SK-N-SH (cell line): Measurements from ENCODE around the gene PITPNM3. TPM values are rescaled to one million over a fixed set of nuclear protein-coding genes. Genes with fewer than 3 reads are reported as not detected.

Experiments
- CTCF ChIA-PET: fragments of 300-600, 350-600 bp; formaldehyde crosslinking; extraction: SDS; loops from one replicate; lab custom pipeline; 2021; lab: Yijun Ruan, JAX
- POLR2A ChIA-PET: fragments of 350-600 bp; sonication (Branson Sonifier 250); formaldehyde crosslinking; extraction: SDS; loops from one replicate; lab custom pipeline; 2020; ENCODE audit warnings: antibody characterized with exemption, inconsistent platforms; lab: Yijun Ruan, JAX
- DNase-seq: peaks from one replicate; pipeline ENCODE4 v3.0.0; 2012
- H2AFZ ChIP-seq: fragments of 200-600 bp; sonication (generic); 2 replicates; pipeline ENCODE4 v1.8.1; 2016; ENCODE audit warnings: antibody characterized with exemption, mild to moderate bottlenecking, low read depth
- H3F3A ChIP-seq: fragments of 200-600 bp; sonication (generic); replicated peaks from 2 replicates; pipeline ENCODE3; 2016; ENCODE audit warnings: antibody characterized with exemption, mild to moderate bottlenecking; ENCODE audit not compliant: insufficient read depth
- H3K27ac ChIP-seq, 2 experiments: fragments of 200-500 bp in 1 of 2; fragments of 200-600 bp in 1 of 2; sonication (Bioruptor generic) in 1 of 2; sonication (generic), shearing (Covaris generic) in 1 of 2; 2 replicates each; pipeline versions ENCODE4 v1.5.1 to v1.6.1; 2014 to 2016; ENCODE audit warnings: low read depth in 2 of 2, inconsistent platforms in 1 of 2, low read length in 1 of 2, mild to moderate bottlenecking in 1 of 2, mixed read lengths in 1 of 2
- H3K27me3 ChIP-seq: fragments of 200-600 bp; sonication (generic), shearing (Covaris generic); 2 replicates; pipeline ENCODE4 v1.6.1; 2016; ENCODE audit warnings: mixed run types; ENCODE audit not compliant: insufficient read depth
- H3K36me3 ChIP-seq, 2 experiments: fragments of 200-500 bp in 1 of 2; fragments of 200-600 bp in 1 of 2; sonication (Bioruptor generic) in 1 of 2; sonication (generic) in 1 of 2; replicated peaks in 1 of 2; 2 replicates each; pipeline versions ENCODE3 to v1.5.1; 2014 to 2016; ENCODE audit warnings: low read length in 1 of 2, mild to moderate bottlenecking in 1 of 2; ENCODE audit not compliant: insufficient read depth in 2 of 2, control insufficient read depth in 1 of 2
- H3K4me1 ChIP-seq, 2 experiments: fragments of 200-500 bp in 1 of 2; fragments of 200-600 bp in 1 of 2; sonication (Bioruptor generic) in 1 of 2; sonication (generic), shearing (Covaris generic) in 1 of 2; 2 replicates each; pipeline versions ENCODE4 v1.5.1 to v1.6.1; 2014 to 2016; ENCODE audit warnings: low read depth in 1 of 2, low read length in 1 of 2, mixed run types in 1 of 2; ENCODE audit not compliant: insufficient read depth in 2 of 2, control insufficient read depth in 1 of 2
- H3K4me2 ChIP-seq: fragments of 200-600 bp; sonication (generic), shearing (Covaris generic); 2 replicates; pipeline ENCODE4 v1.6.1; 2017; ENCODE audit warnings: mixed run types
- H3K4me3 ChIP-seq, 2 experiments: fragments of 200-500 bp in 1 of 2; fragments of 200-600 bp in 1 of 2; sonication (Bioruptor generic) in 1 of 2; sonication (generic), shearing (Covaris generic) in 1 of 2; 2 replicates each; pipeline versions ENCODE4 v1.5.1 to v1.8.1; 2014 to 2016; ENCODE audit warnings: low read depth in 2 of 2, inconsistent platforms in 1 of 2, low read length in 1 of 2, mild to moderate bottlenecking in 1 of 2, mixed read lengths in 1 of 2, moderate library complexity in 1 of 2
- H3K79me2 ChIP-seq: fragments of 200-600 bp; sonication (generic); 2 replicates; pipeline ENCODE4 v1.8.1; 2017; ENCODE audit warnings: mild to moderate bottlenecking; ENCODE audit not compliant: insufficient read depth
- H3K9ac ChIP-seq: fragments of 200-600 bp; sonication (generic); 2 replicates; pipeline ENCODE4 v1.6.1; 2017; ENCODE audit warnings: mixed run types
- H3K9me2 ChIP-seq: fragments of 200-600 bp; sonication (generic); 2 replicates; pipeline ENCODE4 v1.6.1; 2017; ENCODE audit warnings: mixed run types
- H3K9me3 ChIP-seq: fragments of 200-600 bp; sonication (generic); 2 replicates; pipeline ENCODE4 v1.6.1; 2017; ENCODE audit warnings: mixed run types, mild to moderate bottlenecking, moderate library complexity
- H4K20me1 ChIP-seq: fragments of 200-600 bp; sonication (generic); 2 replicates; pipeline ENCODE4 v1.6.1; 2017; ENCODE audit warnings: mild to moderate bottlenecking, mixed run types; ENCODE audit not compliant: insufficient read depth
- CHD2 ChIP-seq: fragments of 150-350 bp; IDR thresholded peaks from 2 replicates; pipeline ENCODE4 v1.6.1; 2018; ENCODE audit warnings: low read length; ENCODE audit not compliant: partially characterized antibody
- CTCF ChIP-seq: fragments of 200-600 bp; sonication (generic); IDR thresholded peaks from 2 replicates; pipeline ENCODE4 v1.6.1; 2017; ENCODE audit warnings: antibody characterized with exemption, mild to moderate bottlenecking, moderate library complexity
- EZH2phosphoT487 ChIP-seq: fragments of 200-600 bp; sonication (generic); IDR thresholded peaks from 2 replicates; pipeline ENCODE4 v1.6.1; 2017; ENCODE audit warnings: low read depth, mixed run types, mild to moderate bottlenecking, antibody characterized with exemption, moderate library complexity, borderline replicate concordance
- JUND ChIP-seq: IDR thresholded peaks from 2 replicates; pipeline ENCODE4 v1.4.0; 2012
- MAX ChIP-seq: IDR thresholded peaks from 2 replicates; pipeline ENCODE4 v1.4.0; 2012; ENCODE audit warnings: low read depth
- RFX5 ChIP-seq: IDR thresholded peaks from 2 replicates; pipeline ENCODE4 v1.6.1; 2012; ENCODE audit warnings: mild to moderate bottlenecking, improper control_type of control experiment, low read length
- TAF1 ChIP-seq: IDR thresholded peaks from 2 replicates; pipeline ENCODE4 v1.6.1; 2012; ENCODE audit warnings: low read depth, mild to moderate bottlenecking, low read length, moderate library complexity, borderline replicate concordance
- ZBTB33 ChIP-seq: IDR thresholded peaks from 2 replicates; pipeline ENCODE4 v1.4.0; 2012; ENCODE audit warnings: low read depth, borderline replicate concordance
- WGBS: methylation state at CpG from one replicate; pipeline ENCODE4 v1.1.6; 2017; ENCODE audit warnings: low lambda C conversion rate; 5-methylcytosine and 5-hydroxymethylcytosine counted together
- polyA plus RNA-seq, 3 experiments: library from polyadenylated mRNA; depleted of rRNA; stranded (reverse); fragments of >200 nt; gene quantifications; 2 replicates each; pipeline ENCODE4 v1.2.3, GENCODE V29; 2012

The PITPNM3 gene
- polyA plus RNA-seq, 1 of the 3 experiments (the other 2 are of a cell fraction): 0.82 TPM

DNA sequence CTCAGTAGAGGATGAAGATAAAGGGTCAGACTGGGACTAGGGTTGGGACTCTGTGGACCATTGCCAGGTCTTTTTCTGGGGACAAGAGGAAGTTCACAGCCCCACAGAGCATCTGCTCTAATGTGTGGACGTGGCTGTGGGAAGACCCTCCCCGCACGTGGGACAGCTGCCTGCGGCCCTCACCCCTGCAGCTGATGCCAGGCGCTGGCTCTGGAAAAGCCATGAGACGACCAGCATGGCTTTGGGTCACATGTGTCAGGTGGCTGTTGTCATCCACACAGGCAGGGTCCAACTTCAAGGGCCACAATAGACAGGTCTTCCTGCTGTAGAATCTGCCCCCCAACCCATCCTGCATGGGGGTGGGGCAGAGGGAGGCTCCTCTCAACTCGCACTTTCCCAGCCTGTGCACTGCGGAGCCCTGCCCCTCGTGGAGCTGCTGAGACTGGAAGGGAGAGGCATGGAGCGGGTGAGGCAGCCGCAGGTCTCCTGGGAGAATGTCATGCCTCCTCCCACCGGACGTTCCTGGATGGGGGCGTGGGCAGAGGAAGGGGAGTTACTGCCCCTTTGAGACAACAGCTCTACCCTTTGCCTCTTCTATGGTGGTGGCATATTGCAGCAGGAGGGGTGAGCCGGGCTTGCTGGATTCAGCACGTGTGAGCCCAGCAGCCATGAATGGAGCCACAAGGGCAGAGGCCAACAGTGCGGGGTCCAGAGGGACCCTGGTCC is 58.7 kb downstream of the PITPNM3 start (continued):
- TF ChIP-seq JUND (no peak), EZH2phosphoT487 (no peak), ZBTB33 (no peak), RFX5 (no peak), CHD2 (no peak)

DNA sequence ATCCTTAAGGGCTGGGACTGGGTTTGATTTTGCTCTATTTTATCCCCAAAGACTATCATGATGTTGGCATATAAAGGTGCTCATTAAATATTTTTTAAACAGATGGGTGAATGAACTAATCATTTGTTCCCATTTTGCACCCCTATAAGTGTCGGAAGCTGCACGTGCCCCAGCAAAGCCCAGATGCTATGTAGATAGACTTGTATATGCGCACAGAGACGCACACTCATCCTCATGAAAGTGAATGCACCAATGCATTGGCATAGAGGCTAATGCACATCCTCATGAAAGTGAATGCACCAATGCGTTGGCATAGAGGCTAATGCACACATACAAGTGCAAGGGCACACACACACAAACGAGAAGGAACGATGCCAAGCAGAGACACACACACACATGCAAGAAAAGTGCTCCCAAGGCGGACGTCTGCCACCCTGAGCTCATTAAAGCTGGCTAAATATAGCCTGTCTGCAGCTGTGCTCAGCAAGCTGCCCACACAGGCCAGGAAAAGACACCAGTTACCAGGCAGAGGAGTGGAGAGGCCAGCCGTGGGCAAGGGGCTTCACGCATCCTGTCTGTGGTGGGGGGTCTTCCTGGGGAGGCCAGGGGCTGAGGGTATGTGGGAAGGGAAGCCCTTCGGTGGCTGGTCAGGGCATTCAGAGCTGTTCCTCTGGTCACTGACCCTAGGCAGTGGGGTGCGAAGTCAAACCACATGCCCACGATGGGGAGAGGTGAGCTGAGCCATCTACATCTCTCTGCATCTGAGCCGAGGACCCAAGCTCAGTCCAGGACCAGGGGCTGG is 59.5 kb downstream of the PITPNM3 start:
- Histone ChIP-seq H3K9me3 (no peaks in the 10 kb centered on the region), H4K20me1 (no peaks in the 10 kb centered on the region), H2AFZ (no peak overlapping the region), H3F3A (no peaks in the 10 kb centered on the region), H3K9me2 (no peaks in the 10 kb centered on the region), H3K79me2 (no peaks in the 10 kb centered on the region), H3K4me1 (peaks cover 5 to 6% of the 10 kb centered on the region in 2 experiments; a peak in 2 of 4 replicates), H3K9ac (no peak overlapping the region), H3K27ac (no peak overlapping the region), H3K27me3 (no peaks in the 10 kb centered on the region), H3K4me2 (no peak overlapping the region), H3K4me3 (no peak overlapping the region), H3K36me3 (no peaks in the 10 kb centered on the region)
- POLR2A ChIA-PET: no interaction called here
- no peak for DNase-seq
- TF ChIP-seq MAX (no peak), TAF1 (no peak), JUND (no peak), CHD2 (no peak), CTCF (no peak)
- CTCF ChIA-PET: interaction anchor here (0.9 kb wide), 1 partner anchor 24 kb away, joined by 3 read pairs; no protein-coding TSS in a partner anchor
- WGBS: 40% methylated on average over 12 of the region's 15 CpGs
